Neural cell (in vitro differentiated cells): ENCODE results near the gene GRHL3.

Experiments
- EZH2 ChIP-seq: fragments of 200-600, 300-800 bp; shearing (Covaris generic), sonication (generic); IDR thresholded peaks from 2 replicates; pipeline ENCODE4 v1.6.1; 2014; ENCODE audit warnings: antibody characterized with exemption, low read length, borderline replicate concordance, mild to moderate bottlenecking; ENCODE audit not compliant: insufficient read depth, poor library complexity, severe bottlenecking
- MXI1 ChIP-seq: fragments of 450-650 bp; conservative IDR thresholded peaks from 2 replicates; pipeline ENCODE4 v1.6.1; 2014; ENCODE audit warnings: antibody characterized with exemption, mild to moderate bottlenecking; ENCODE audit not compliant: poor library complexity, severe bottlenecking
- POLR2AphosphoS5 ChIP-seq: IDR thresholded peaks from 2 replicates; pipeline ENCODE4 v1.6.1; 2012
- RAD21 ChIP-seq: fragments of 450-650 bp; conservative IDR thresholded peaks from 2 replicates; pipeline ENCODE4 v1.6.1; 2014; ENCODE audit warnings: antibody characterized with exemption, mild to moderate bottlenecking, moderate library complexity
- TAF1 ChIP-seq: IDR thresholded peaks from 2 replicates; pipeline ENCODE4 v1.6.1; 2012; ENCODE audit warnings: low read depth
- TF ChIP-seq, protein P1 (sequence below): fragments of 450-650 bp; IDR thresholded peaks from 2 replicates; pipeline ENCODE4 v1.5.1; 2014; ENCODE audit warnings: antibody characterized with exemption, mild to moderate bottlenecking, moderate library complexity; ENCODE audit not compliant: poor library complexity, severe bottlenecking
- TF ChIP-seq, protein P2 (sequence below): IDR thresholded peaks from 2 replicates; pipeline ENCODE4 v1.6.1; 2012; ENCODE audit warnings: borderline replicate concordance

DNA sequence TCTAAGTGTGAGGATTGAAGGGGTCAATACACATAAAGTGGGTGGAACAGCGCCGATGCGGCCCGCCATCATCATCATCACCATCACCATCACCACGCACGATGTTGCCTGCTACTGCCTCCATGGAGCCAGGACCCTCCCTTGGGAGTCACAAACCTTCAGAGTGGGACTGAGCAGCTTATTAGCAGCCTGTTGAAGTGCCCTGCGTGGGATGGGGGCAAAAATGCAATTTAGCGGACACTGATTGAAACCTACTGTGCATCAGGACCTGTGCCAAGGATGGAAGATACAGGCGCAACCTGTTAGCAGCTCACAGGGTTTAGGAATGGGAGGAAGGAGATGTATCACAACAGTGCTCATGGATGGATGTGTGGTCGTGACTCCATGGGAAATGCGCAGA lies 67.8 kb downstream of the GRHL3 start:
- TF ChIP-seq, protein P1, sequence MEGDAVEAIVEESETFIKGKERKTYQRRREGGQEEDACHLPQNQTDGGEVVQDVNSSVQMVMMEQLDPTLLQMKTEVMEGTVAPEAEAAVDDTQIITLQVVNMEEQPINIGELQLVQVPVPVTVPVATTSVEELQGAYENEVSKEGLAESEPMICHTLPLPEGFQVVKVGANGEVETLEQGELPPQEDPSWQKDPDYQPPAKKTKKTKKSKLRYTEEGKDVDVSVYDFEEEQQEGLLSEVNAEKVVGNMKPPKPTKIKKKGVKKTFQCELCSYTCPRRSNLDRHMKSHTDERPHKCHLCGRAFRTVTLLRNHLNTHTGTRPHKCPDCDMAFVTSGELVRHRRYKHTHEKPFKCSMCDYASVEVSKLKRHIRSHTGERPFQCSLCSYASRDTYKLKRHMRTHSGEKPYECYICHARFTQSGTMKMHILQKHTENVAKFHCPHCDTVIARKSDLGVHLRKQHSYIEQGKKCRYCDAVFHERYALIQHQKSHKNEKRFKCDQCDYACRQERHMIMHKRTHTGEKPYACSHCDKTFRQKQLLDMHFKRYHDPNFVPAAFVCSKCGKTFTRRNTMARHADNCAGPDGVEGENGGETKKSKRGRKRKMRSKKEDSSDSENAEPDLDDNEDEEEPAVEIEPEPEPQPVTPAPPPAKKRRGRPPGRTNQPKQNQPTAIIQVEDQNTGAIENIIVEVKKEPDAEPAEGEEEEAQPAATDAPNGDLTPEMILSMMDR, result no peak
- TF ChIP-seq, protein P2, sequence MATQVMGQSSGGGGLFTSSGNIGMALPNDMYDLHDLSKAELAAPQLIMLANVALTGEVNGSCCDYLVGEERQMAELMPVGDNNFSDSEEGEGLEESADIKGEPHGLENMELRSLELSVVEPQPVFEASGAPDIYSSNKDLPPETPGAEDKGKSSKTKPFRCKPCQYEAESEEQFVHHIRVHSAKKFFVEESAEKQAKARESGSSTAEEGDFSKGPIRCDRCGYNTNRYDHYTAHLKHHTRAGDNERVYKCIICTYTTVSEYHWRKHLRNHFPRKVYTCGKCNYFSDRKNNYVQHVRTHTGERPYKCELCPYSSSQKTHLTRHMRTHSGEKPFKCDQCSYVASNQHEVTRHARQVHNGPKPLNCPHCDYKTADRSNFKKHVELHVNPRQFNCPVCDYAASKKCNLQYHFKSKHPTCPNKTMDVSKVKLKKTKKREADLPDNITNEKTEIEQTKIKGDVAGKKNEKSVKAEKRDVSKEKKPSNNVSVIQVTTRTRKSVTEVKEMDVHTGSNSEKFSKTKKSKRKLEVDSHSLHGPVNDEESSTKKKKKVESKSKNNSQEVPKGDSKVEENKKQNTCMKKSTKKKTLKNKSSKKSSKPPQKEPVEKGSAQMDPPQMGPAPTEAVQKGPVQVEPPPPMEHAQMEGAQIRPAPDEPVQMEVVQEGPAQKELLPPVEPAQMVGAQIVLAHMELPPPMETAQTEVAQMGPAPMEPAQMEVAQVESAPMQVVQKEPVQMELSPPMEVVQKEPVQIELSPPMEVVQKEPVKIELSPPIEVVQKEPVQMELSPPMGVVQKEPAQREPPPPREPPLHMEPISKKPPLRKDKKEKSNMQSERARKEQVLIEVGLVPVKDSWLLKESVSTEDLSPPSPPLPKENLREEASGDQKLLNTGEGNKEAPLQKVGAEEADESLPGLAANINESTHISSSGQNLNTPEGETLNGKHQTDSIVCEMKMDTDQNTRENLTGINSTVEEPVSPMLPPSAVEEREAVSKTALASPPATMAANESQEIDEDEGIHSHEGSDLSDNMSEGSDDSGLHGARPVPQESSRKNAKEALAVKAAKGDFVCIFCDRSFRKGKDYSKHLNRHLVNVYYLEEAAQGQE, result no peak
- no peak for TF ChIP-seq TAF1
- no peak for TF ChIP-seq RAD21
- TF ChIP-seq POLR2AphosphoS5, result no peak
- no peak for TF ChIP-seq EZH2
- TF ChIP-seq MXI1, result no peak
